ENCODE data around the gene AGBL4. TPM values are rescaled to one million over a fixed set of nuclear protein-coding genes. Genes with fewer than 3 reads are reported as not detected.

Gene AGBL4
- total RNA-seq, 4 donors from 2014 or later = not detected

DNA sequence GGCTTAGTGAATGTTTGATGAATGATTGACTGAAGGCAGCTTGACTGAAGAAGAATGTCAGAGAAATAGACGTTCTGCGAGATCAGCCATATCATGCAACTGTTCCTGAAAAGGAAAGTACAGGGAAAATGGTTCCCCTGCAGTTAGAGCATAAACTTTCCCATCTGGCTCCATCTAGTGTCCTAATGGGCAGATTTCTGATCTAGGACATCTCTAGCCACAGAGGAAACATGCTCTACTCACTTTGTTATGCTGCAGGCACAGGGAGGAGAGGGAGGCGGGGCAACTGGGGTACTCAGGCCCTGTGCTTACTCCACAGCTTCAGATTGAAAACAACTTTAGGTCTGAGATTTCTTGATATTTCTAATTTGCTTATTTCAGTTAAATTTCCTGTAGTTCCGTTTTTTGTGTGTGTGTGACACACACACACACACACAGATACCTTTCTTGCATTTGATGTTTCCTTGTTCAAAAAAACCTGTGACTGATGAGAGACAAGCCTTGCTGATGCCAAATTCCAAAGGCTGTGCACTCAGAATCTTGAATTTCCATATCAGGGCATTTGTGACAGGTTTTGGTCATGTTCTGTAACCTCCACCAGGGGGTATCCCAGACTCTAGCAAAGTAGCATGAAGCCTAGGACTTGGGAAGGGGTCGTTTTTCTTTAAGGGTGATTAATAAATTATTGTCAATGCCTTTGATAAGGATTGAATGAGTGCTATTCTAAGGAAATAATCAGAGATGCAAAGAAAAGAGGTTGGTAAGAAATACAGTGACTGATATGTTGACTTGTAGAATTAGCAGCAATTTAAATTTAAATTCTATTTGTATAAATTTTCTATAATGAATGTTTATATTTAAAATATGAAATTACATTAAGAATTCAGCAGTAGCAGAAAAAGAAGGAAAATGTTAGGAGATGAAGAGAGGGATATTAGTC is 1107.4 kb downstream of the AGBL4 start:
- intact Hi-C loops (cut with DNase I; ENCODE audit: low total_unique reads) = no loop called here
- Histone ChIP-seq H3K4me1 (no peaks in the 10 kb centered on the region), H3K36me3 (no peaks in the 10 kb centered on the region), H3K27ac (no peak overlapping the region), H3K9me3 (no peaks in the 10 kb centered on the region), H3K4me3 (no peak overlapping the region), H3K27me3 (no peaks in the 10 kb centered on the region)
- DNase-seq (no peak), ATAC-seq (no peak)
- in situ Hi-C loops (cut with MboI; ENCODE audit: low sequenced_read_pairs in 4 of 4) = no loop called here
- TF ChIP-seq POLR2A (IDR thresholded peaks at IDR 0.05) = no peak
- TF ChIP-seq, protein P1, sequence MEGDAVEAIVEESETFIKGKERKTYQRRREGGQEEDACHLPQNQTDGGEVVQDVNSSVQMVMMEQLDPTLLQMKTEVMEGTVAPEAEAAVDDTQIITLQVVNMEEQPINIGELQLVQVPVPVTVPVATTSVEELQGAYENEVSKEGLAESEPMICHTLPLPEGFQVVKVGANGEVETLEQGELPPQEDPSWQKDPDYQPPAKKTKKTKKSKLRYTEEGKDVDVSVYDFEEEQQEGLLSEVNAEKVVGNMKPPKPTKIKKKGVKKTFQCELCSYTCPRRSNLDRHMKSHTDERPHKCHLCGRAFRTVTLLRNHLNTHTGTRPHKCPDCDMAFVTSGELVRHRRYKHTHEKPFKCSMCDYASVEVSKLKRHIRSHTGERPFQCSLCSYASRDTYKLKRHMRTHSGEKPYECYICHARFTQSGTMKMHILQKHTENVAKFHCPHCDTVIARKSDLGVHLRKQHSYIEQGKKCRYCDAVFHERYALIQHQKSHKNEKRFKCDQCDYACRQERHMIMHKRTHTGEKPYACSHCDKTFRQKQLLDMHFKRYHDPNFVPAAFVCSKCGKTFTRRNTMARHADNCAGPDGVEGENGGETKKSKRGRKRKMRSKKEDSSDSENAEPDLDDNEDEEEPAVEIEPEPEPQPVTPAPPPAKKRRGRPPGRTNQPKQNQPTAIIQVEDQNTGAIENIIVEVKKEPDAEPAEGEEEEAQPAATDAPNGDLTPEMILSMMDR (IDR thresholded peaks at IDR 0.05 in 4 of 5, conservative IDR thresholded peaks at IDR 0.05 in 1 of 5) = no peak

DNA sequence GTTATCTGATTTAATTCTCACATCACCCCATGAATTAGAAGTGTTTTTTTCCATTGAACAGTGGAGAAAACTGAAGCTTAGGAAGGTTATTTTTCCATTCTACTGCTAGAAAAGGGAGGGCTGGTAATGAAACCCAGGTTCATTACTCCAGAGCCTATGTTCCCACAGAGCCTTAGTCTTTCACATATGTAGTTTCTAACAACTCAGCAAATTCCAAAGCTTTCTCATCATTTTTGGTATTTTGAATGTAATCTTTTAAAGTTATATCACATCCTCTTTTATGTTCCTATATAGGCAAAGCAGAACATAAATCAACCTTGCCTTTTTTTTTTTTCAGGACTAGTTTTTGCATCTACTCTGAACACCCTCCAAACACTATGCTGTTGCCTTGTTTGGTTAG is 1115.1 kb downstream of the AGBL4 start:
- DNase-seq (no peak), ATAC-seq (no peak)
- TF ChIP-seq, protein P1 (IDR thresholded peaks at IDR 0.05 in 4 of 5, conservative IDR thresholded peaks at IDR 0.05 in 1 of 5) = no peak
- no peak for TF ChIP-seq POLR2A (IDR thresholded peaks at IDR 0.05)
- Histone ChIP-seq H3K9me3 (no peaks in the 10 kb centered on the region), H3K4me1 (no peaks in the 10 kb centered on the region), H3K36me3 (no peaks in the 10 kb centered on the region), H3K4me3 (no peak overlapping the region), H3K27me3 (no peaks in the 10 kb centered on the region), H3K27ac (no peak overlapping the region)
- in situ Hi-C loops (cut with MboI; ENCODE audit: low sequenced_read_pairs in 4 of 4) (no loop called here), intact Hi-C loops (cut with DNase I; ENCODE audit: low total_unique reads) (no loop called here)

DNA sequence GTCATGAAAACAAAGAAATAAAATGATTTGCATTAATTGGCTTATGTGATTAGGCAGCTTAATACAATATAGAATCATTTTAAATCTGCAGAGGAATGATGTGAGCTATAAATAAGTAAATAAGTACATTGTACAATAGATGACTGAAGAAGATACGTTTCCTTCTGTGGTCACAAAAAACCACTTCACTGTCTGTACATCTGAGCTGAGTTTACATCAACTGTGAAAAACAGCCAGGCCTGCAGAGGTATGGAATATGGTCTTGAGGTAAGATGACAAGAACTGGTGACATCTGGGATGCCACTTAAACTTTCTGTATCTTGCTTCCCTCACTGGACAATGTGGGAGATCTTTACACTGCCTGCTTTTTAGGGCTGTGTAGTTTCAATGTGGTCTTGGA is 1117.0 kb downstream of the AGBL4 start:
- in situ Hi-C loops (cut with MboI; ENCODE audit: low sequenced_read_pairs in 4 of 4) = no loop called here
- intact Hi-C loops (cut with DNase I; ENCODE audit: low total_unique reads) = no loop called here
- no peak overlapping the region for H3K27ac ChIP-seq
- no peak for TF ChIP-seq POLR2A (IDR thresholded peaks at IDR 0.05)
- TF ChIP-seq, protein P1 (IDR thresholded peaks at IDR 0.05 in 4 of 5, conservative IDR thresholded peaks at IDR 0.05 in 1 of 5) = no peak
- H3K36me3 ChIP-seq = no peaks in the 10 kb centered on the region
- no peaks in the 10 kb centered on the region for H3K27me3 ChIP-seq
- ATAC-seq (no peak), DNase-seq (no peak)
- H3K9me3 ChIP-seq = no peaks in the 10 kb centered on the region
- H3K4me1 ChIP-seq = no peaks in the 10 kb centered on the region
- no peak overlapping the region for H3K4me3 ChIP-seq

DNA sequence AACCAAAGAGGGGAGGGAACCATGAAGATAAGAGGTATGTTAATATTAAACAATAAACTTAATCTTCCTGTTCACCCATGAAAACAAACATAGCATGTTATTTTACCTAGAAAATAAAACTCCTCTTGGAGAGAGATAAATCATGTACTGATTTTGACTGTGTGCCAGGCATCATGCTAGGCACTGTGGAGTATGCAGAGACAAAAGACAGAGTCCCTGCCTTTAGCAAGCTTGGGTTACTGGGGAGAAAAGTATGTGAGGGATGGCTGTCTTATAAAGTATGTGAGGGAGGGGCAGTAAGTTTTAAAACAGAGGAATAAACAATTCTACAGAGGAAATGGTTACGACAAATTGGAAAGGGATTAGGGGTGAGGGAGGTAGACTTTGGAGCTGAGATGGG is 1117.6 kb downstream of the AGBL4 start:
- intact Hi-C loops (cut with DNase I; ENCODE audit: low total_unique reads) = no loop called here
- H3K27ac ChIP-seq = no peak overlapping the region

More for the DNA sequence above, 1117.6 kb downstream of the AGBL4 start:
- H3K4me1 ChIP-seq = no peaks in the 10 kb centered on the region
- no peak for ATAC-seq
- H3K4me3 ChIP-seq = no peak overlapping the region
- H3K9me3 ChIP-seq = no peaks in the 10 kb centered on the region
- TF ChIP-seq POLR2A (IDR thresholded peaks at IDR 0.05) = no peak
- TF ChIP-seq, protein P1 (IDR thresholded peaks at IDR 0.05 in 4 of 5, conservative IDR thresholded peaks at IDR 0.05 in 1 of 5) = no peak
- no peak for DNase-seq
- in situ Hi-C loops (cut with MboI; ENCODE audit: low sequenced_read_pairs in 4 of 4) = no loop called here
- no peaks in the 10 kb centered on the region for H3K36me3 ChIP-seq
- H3K27me3 ChIP-seq = no peaks in the 10 kb centered on the region
